ENCODE measurements around the gene LRP1-AS.

LRP1-AS gene

DNA sequence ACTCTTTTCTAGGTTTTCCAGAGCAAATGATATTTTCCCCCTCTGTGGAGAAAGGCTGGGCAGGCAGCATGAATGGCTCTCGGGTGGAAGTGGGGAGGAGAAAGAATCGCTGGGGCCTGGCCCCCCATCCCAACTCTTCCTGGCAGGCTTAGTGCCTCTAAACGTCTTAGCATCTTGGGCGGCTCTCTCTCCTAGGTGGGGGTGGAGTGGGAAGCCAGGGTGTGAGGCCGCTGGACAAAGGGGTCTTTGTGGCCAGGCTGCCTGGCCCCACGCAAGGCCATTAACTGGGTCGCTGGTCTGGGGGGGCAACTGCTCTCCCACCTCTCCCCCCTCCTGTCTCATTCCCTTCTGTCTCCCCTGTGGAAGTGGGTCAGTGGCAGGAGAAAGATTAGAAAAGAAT, 4.7 kb downstream of the LRP1-AS start:
- Histone ChIP-seq H3K36me3 (ENCODE audit: control insufficient read depth, insufficient read depth, low read length) (no peaks in the 10 kb centered on the region), H3K27me3 (replicated peaks; ENCODE audit: control insufficient read depth, insufficient read depth, low read length) (no peaks in the 10 kb centered on the region), H3K4me3 (replicated peaks; ENCODE audit: low read depth, low read length) (no peak overlapping the region)
- DNase-seq (ENCODE audit: extremely low read depth, insufficient read length) = no peak
- TF ChIP-seq CTCF (IDR thresholded peaks at IDR 0.05; ENCODE audit: insufficient read depth, low read length, poor library complexity, severe bottlenecking) = no peak

GRCh38 chr12:57142121-57142520, 5.3 kb downstream of the LRP1-AS start:
- no peak for DNase-seq (ENCODE audit: extremely low read depth, insufficient read length)
- no peak overlapping the region for H3K4me3 ChIP-seq (replicated peaks; ENCODE audit: low read depth, low read length)
- no peak for TF ChIP-seq CTCF (IDR thresholded peaks at IDR 0.05; ENCODE audit: insufficient read depth, low read length, poor library complexity, severe bottlenecking)
- H3K27me3 ChIP-seq (replicated peaks; ENCODE audit: control insufficient read depth, insufficient read depth, low read length) = no peaks in the 10 kb centered on the region
- no peaks in the 10 kb centered on the region for H3K36me3 ChIP-seq (ENCODE audit: control insufficient read depth, insufficient read depth, low read length)

- Histone ChIP-seq H3K36me3 (ENCODE audit: control insufficient read depth, insufficient read depth, low read length) (no peaks in the 10 kb centered on the region), H3K4me3 (replicated peaks; ENCODE audit: low read depth, low read length) (no peak overlapping the region), H3K27me3 (replicated peaks; ENCODE audit: control insufficient read depth, insufficient read depth, low read length) (no peaks in the 10 kb centered on the region)
- TF ChIP-seq CTCF (IDR thresholded peaks at IDR 0.05; ENCODE audit: insufficient read depth, low read length, poor library complexity, severe bottlenecking) = no peak
- DNase-seq (ENCODE audit: extremely low read depth, insufficient read length) = no peak
These were observed 6.2 kb downstream of the LRP1-AS start for GRCh38 chr12:57141249-57141648.

GRCh38 chr12:57139796-57140649, 7.4 kb downstream of the LRP1-AS start:
- no peaks in the 10 kb centered on the region for H3K27me3 ChIP-seq (replicated peaks; ENCODE audit: control insufficient read depth, insufficient read depth, low read length)
- no peak for DNase-seq (ENCODE audit: extremely low read depth, insufficient read length)
- TF ChIP-seq CTCF (IDR thresholded peaks at IDR 0.05; ENCODE audit: insufficient read depth, low read length, poor library complexity, severe bottlenecking) = no peak
- H3K4me3 ChIP-seq (replicated peaks; ENCODE audit: low read depth, low read length) = no peak overlapping the region
- no peaks in the 10 kb centered on the region for H3K36me3 ChIP-seq (ENCODE audit: control insufficient read depth, insufficient read depth, low read length)

DNA sequence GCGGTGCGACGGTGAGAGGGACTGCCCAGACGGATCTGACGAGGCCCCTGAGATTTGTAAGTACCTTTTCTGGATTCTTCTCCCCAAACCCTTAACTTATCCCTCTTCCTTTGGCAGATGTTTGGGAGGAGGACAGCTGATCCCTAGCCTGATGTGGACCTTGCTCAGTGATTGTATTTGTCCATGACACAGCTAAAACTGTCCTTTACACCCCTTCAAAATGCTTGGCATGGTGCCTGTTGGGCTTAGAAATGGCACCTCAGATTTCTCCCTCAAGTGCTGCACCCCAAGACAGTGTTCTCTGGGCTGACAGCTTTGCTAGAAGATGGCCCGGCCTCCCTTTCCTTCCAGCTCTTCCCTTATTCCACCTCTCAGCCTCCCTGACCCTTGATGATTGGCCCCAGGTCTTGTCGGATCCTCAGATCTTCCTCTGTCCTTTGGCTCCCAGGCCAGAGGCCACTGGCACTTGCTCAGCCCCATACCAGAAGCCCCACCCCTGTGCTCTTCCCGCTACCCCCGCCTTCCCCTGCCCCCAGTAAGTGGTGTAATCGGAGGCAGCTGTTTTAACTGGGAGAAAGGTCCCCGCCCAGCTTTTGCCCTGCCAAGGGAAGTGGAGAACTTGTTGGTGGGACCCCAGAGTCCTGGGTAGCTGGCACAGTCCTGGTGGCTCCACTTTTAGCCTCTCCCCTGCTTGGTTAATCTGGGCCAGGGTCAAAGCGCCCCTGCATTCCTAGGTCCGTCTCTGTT, 8.7 kb downstream of the LRP1-AS start:
- H3K27me3 ChIP-seq (replicated peaks; ENCODE audit: control insufficient read depth, insufficient read depth, low read length) = no peaks in the 10 kb centered on the region
- DNase-seq (ENCODE audit: extremely low read depth, insufficient read length) = no peak
- TF ChIP-seq CTCF (IDR thresholded peaks at IDR 0.05; ENCODE audit: insufficient read depth, low read length, poor library complexity, severe bottlenecking) = no peak
- H3K36me3 ChIP-seq (ENCODE audit: control insufficient read depth, insufficient read depth, low read length) = no peaks in the 10 kb centered on the region
- H3K4me3 ChIP-seq (replicated peaks; ENCODE audit: low read depth, low read length) = no peak overlapping the region

Data from GM06990 (cell line).